CD4-positive, CD25-positive, alpha-beta regulatory T cell (primary cell): ENCODE data around the gene XAGE1A. TPM values are rescaled to one million over a fixed set of nuclear protein-coding genes. Genes with fewer than 3 reads are reported as not detected.

Experiments
- polyA plus RNA-seq, 4 donors: library from polyadenylated mRNA; unstranded; fragments of 300-500 nt; fragmentation: Illumina TruSeq; gene quantifications; one replicate each; pipeline ENCODE4 v1.2.3, GENCODE V29; 2021
- total RNA-seq: library from RNA; stranded (reverse); gene quantifications from one replicate; pipeline ENCODE4 v1.2.3, GENCODE V29; 2022

The XAGE1A gene
- total and polyA plus RNA-seq, 5 donors from 2014 or later, result not detected

Other genes starting within 250 kb of the XAGE1A start
- not detected for gene XAGE2, start 126.8 kb upstream of the XAGE1A start, total RNA-seq
- gene XAGE2, start 126.8 kb upstream of the XAGE1A start, polyA plus RNA-seq, result not detected
- gene XAGE1B, start 21.3 kb downstream of the XAGE1A start, total RNA-seq, result not detected
- not detected for gene XAGE1B, start 21.3 kb downstream of the XAGE1A start, polyA plus RNA-seq
- gene SSX7, start 159.1 kb downstream of the XAGE1A start, total RNA-seq, result not detected
- not detected for gene SSX7, start 159.1 kb downstream of the XAGE1A start, polyA plus RNA-seq
- not detected for gene SSX2, start 211.4 kb downstream of the XAGE1A start, total RNA-seq
- not detected for gene SSX2, start 211.4 kb downstream of the XAGE1A start, polyA plus RNA-seq